ENCODE data around the gene HIVEP3.

DNA sequence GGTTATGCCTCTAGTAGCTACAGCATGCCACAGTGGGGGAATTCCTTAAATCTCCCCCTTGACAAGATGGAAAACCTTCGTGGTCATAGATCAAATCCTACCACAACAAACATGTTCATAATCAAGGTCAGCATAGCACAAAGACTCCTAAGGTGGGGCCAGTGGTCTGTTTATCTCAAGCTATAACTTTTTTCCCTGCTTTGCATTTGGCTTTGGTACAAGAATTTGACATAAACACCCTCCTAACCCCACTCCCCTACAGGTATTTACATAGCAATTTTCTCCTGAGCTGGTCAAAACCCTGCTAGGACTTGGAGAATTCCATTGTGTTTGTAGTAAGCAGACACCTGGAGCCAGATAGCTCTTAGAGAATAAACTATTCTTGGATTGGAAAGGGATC is 58.5 kb downstream of the HIVEP3 start:
- TF ChIP-seq POLR2A (IDR thresholded peaks at IDR 0.05), result no peak
- TF ChIP-seq, protein P1, sequence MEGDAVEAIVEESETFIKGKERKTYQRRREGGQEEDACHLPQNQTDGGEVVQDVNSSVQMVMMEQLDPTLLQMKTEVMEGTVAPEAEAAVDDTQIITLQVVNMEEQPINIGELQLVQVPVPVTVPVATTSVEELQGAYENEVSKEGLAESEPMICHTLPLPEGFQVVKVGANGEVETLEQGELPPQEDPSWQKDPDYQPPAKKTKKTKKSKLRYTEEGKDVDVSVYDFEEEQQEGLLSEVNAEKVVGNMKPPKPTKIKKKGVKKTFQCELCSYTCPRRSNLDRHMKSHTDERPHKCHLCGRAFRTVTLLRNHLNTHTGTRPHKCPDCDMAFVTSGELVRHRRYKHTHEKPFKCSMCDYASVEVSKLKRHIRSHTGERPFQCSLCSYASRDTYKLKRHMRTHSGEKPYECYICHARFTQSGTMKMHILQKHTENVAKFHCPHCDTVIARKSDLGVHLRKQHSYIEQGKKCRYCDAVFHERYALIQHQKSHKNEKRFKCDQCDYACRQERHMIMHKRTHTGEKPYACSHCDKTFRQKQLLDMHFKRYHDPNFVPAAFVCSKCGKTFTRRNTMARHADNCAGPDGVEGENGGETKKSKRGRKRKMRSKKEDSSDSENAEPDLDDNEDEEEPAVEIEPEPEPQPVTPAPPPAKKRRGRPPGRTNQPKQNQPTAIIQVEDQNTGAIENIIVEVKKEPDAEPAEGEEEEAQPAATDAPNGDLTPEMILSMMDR (IDR thresholded peaks at IDR 0.05), result no peak

All from body of pancreas (tissue), 4 donors.